Cardiac fibroblast (primary cell): ENCODE results near the gene DCD.
"Not testable (repeated sequence)": the region's sequence is repeated elsewhere in the genome, so short reads cannot be mapped to it uniquely, and the experiment has no call there.

ENCODE experiments used
- DNase-seq, 2 donors: peaks; one replicate each; pipeline versions ENCODE4 v3.0.0 to v3.0.0-alpha.2; 2010; ENCODE audit warnings: low read depth in 2 of 2
- H3K4me3 ChIP-seq, 2 donors: replicated peaks in 1 of 2; 1 replicate in 1 of 2; 2 replicates in 1 of 2; pipeline ENCODE4 v1.5.1; 2011; ENCODE audit warnings: low read depth in 2 of 2, low read length in 2 of 2, mild to moderate bottlenecking in 2 of 2, moderate library complexity in 1 of 2
- TF ChIP-seq, protein P1 (sequence below): IDR thresholded peaks from one replicate; pipeline ENCODE4 v1.5.1; 2011; ENCODE audit warnings: low read depth, mild to moderate bottlenecking, low read length, inconsistent platforms

DCD gene

DNA sequence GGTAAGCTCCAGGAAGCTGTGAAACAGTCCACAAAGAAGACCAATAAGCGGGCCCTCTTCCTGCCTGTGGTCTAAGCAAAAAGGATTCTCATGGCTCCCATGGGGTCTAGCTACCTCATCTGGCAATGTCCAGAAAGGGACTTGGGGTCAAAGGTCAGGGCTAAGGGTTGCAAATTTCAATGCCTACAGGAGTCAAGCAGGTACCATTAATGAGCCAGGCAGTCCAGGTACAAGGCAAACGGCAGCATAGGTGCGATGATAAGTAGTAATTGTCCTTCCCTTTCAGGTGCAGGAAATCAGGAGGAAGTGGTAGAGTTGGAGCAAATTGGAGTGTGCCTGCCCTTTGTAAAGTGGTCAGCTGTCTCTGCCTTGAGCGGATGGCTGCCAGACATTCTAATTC, 7.1 kb downstream of the DCD start:
- no peak for DNase-seq
- no peak overlapping the region for H3K4me3 ChIP-seq
- TF ChIP-seq, protein P1, sequence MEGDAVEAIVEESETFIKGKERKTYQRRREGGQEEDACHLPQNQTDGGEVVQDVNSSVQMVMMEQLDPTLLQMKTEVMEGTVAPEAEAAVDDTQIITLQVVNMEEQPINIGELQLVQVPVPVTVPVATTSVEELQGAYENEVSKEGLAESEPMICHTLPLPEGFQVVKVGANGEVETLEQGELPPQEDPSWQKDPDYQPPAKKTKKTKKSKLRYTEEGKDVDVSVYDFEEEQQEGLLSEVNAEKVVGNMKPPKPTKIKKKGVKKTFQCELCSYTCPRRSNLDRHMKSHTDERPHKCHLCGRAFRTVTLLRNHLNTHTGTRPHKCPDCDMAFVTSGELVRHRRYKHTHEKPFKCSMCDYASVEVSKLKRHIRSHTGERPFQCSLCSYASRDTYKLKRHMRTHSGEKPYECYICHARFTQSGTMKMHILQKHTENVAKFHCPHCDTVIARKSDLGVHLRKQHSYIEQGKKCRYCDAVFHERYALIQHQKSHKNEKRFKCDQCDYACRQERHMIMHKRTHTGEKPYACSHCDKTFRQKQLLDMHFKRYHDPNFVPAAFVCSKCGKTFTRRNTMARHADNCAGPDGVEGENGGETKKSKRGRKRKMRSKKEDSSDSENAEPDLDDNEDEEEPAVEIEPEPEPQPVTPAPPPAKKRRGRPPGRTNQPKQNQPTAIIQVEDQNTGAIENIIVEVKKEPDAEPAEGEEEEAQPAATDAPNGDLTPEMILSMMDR, result no peak

DNA sequence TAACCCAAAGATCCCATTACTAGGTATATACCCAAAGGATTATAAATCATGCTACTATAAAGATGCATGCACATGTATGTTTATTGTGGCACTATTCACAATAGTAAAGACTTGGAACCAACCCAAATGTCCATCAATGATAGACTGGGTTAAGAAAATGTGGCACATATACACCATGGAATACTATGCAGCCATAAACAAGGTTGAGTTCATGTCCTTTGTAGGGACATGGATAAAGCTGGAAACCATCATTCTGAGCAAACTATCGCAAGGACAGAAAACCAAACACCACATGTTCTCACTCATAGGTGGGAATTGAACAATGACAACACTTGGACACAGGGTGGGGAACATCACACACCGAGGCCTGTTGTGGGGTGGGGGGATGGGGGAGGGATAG, 9.1 kb downstream of the DCD start:
- DNase-seq, H3K4me3 ChIP-seq: not testable (repeated sequence)

- TF ChIP-seq, protein P1, result no peak
- H3K4me3 ChIP-seq, result no peak within 1 kb of the TSS
- no peak for DNase-seq
Observed at GRCh38 chr12:54634795-54635194, 13.4 kb downstream of the DCD start, which contains the start of gene LACRT. TSS of gene LACRT (minus strand) at chr12:54634895. CDS start at chr12:54634841, 54 bp downstream.

DNA sequence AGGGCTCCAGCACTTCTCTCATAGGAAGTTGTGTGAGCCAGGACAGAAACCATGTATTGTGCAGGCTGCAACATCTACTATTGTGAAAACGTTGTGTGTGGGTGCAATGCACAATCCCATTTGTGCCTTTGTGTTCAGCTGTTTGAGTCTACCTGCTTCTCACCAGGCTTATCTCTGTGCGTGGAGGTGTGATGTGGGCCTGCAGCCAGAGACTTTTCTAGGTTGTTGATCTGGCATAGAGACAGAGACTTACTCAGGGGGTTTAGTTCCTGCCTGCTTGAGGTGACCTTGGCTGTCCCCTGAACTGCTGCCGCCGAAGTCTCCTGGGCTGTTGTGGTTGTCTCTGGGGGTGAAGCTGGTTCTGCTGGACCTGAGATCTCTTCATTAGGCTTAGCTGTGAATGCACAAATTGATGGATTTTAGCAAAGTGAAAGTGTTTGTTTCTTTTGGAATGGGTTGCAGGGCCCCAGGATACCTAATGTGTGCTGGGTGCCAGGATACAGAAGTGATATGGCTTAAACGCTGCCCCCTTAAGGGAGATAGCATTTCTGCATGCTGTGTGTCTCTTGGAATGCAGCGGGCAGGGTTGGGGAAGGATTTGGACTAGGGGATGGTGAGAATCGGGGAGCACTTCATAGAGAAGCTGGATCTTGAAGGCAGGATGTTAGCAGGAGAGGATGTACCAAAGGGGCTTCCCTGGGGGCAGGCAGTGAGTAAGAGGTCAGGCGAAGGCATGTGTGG, 16.0 kb downstream of the DCD start:
- no peak overlapping the region for H3K4me3 ChIP-seq
- no peak for DNase-seq
- TF ChIP-seq, protein P1, result peak; percentile 18

DNA sequence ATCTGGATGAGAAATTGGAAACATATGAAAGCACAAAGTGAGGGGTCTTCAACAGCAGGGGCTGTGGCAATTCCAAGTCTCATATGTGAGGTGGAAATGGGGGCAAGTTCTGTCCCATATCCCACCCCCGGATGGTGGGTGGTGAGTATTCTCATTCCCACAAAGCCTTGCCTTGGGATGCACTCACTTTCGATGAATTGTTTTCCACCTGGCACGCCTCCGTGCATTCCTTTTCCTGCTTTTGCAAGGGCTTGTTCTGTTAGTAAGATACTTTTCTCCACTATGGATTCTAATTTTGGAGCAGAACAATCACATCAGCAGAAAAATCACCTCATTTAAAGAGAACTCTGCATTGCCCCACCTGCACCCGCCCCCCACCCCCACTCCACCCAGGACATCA, 16.6 kb downstream of the DCD start:
- TF ChIP-seq, protein P1, result no peak
- DNase-seq, result no peak
- H3K4me3 ChIP-seq, result no peak overlapping the region

- DNase-seq, result no peak
- no peak overlapping the region for H3K4me3 ChIP-seq
- TF ChIP-seq, protein P1, result no peak
Observed at GRCh38 chr12:54629925-54630324, 18.2 kb downstream of the DCD start.

GRCh38 chr12:54628186-54628846, 19.8 kb downstream of the DCD start:
- no peak for DNase-seq
- TF ChIP-seq, protein P1, result no peak
- no peak overlapping the region for H3K4me3 ChIP-seq
